Measurements from ENCODE around the gene KRT17. TPM values are rescaled to one million over a fixed set of nuclear protein-coding genes. Genes with fewer than 3 reads are reported as not detected.

The KRT17 gene
- total RNA-seq, 4 donors from 2014 or later, result 37.6 TPM; not detected in 3

GRCh38 chr17:41638194-41638593 is 13.8 kb upstream of the KRT17 start:
- in situ Hi-C loops (cut with MboI; ENCODE audit: low pct_ligation_motif_present in 1 of 4, low pct_unique_long_range_greater_than_20kb in 1 of 4, low sequenced_read_pairs in 3 of 4), result loop anchor here in 1 of 4 donors (25.0 kb wide), 1 partner anchor 726 kb away; no protein-coding TSS in a partner anchor
- Histone ChIP-seq H3K4me3 (no peak overlapping the region), H3K27me3 (no peaks in the 10 kb centered on the region), H3K27ac (no peak overlapping the region), H3K9me3 (no peaks in the 10 kb centered on the region), H3K36me3 (no peaks in the 10 kb centered on the region), H3K4me1 (peaks cover 0 to 8% (median 0%) of the 10 kb centered on the region in 4 donors)
- TF ChIP-seq EP300 (IDR thresholded peaks at IDR 0.05; ENCODE audit: low read depth) (no peak), POLR2AphosphoS5 (IDR thresholded peaks at IDR 0.05) (no peak)
- WGBS, 2 donors (ENCODE audit: low coverage in 1 of 2), result 41 to 43% methylated on average over 3 to 5 of the region's 5 CpGs
- intact Hi-C loops (cut with DNase I; ENCODE audit: low total_unique reads), result loop anchor here (10.0 kb wide), 1 partner anchor 723 kb away; no protein-coding TSS in a partner anchor
- no peak for DNase-seq

GRCh38 chr17:41636652-41637051 is 12.3 kb upstream of the KRT17 start:
- WGBS, 2 donors (ENCODE audit: low coverage in 1 of 2), result 87% methylated on average over 9 of the region's 9 CpGs; no CpG with 5 or more reads in 1 of the 2 donors
- Histone ChIP-seq H3K27ac (no peak overlapping the region), H3K4me1 (peaks cover 0 to 8% (median 0%) of the 10 kb centered on the region in 4 donors), H3K36me3 (no peaks in the 10 kb centered on the region), H3K27me3 (no peaks in the 10 kb centered on the region), H3K9me3 (no peaks in the 10 kb centered on the region), H3K4me3 (no peak overlapping the region)
- no peak for DNase-seq
- TF ChIP-seq POLR2A (IDR thresholded peaks at IDR 0.05), result no peak
- TF ChIP-seq CTCF (IDR thresholded peaks at IDR 0.05), result no peak
- no peak for TF ChIP-seq EP300 (IDR thresholded peaks at IDR 0.05; ENCODE audit: low read depth)
- no peak for TF ChIP-seq POLR2AphosphoS5 (IDR thresholded peaks at IDR 0.05)
- intact Hi-C loops (cut with DNase I; ENCODE audit: low total_unique reads), result loop anchor here (10.0 kb wide), 1 partner anchor 722 kb away; no protein-coding TSS in a partner anchor
- in situ Hi-C loops (cut with MboI; ENCODE audit: low pct_ligation_motif_present in 1 of 4, low pct_unique_long_range_greater_than_20kb in 1 of 4, low sequenced_read_pairs in 3 of 4), result loop anchor here in 1 of 4 donors (25.0 kb wide), 1 partner anchor 724 kb away; no protein-coding TSS in a partner anchor

GRCh38 chr17:41635121-41636097 is 11.0 kb upstream of the KRT17 start:
- TF ChIP-seq POLR2A (IDR thresholded peaks at IDR 0.05) (no peak), EP300 (IDR thresholded peaks at IDR 0.05; ENCODE audit: low read depth) (no peak), CTCF (IDR thresholded peaks at IDR 0.05) (no peak), POLR2AphosphoS5 (IDR thresholded peaks at IDR 0.05) (no peak)
- H3K36me3 ChIP-seq, result no peaks in the 10 kb centered on the region
- intact Hi-C loops (cut with DNase I; ENCODE audit: low total_unique reads), result loop anchor here (10.0 kb wide), 1 partner anchor 721 kb away; no protein-coding TSS in a partner anchor
- no peak for DNase-seq
- 30 to 31% methylated on average over 2 to 25 of the region's 28 CpGs for WGBS, 2 donors (ENCODE audit: low coverage in 1 of 2)
- in situ Hi-C loops (cut with MboI; ENCODE audit: low pct_ligation_motif_present in 1 of 4, low pct_unique_long_range_greater_than_20kb in 1 of 4, low sequenced_read_pairs in 3 of 4), result loop anchor here in 1 of 4 donors (25.0 kb wide), 1 partner anchor 723 kb away; no protein-coding TSS in a partner anchor
- H3K27ac ChIP-seq, result no peak overlapping the region
- no peak overlapping the region for H3K4me3 ChIP-seq
- H3K4me1 ChIP-seq, result peaks cover 0 to 8% (median 0%) of the 10 kb centered on the region in 4 donors
- H3K9me3 ChIP-seq, result no peaks in the 10 kb centered on the region
- no peaks in the 10 kb centered on the region for H3K27me3 ChIP-seq

GRCh38 chr17:41634639-41635038 is 10.3 kb upstream of the KRT17 start:
- peaks cover 0 to 8% (median 0%) of the 10 kb centered on the region in 4 donors for H3K4me1 ChIP-seq
- TF ChIP-seq EP300 (IDR thresholded peaks at IDR 0.05; ENCODE audit: low read depth) (no peak), CTCF (IDR thresholded peaks at IDR 0.05) (no peak), POLR2A (IDR thresholded peaks at IDR 0.05) (no peak), POLR2AphosphoS5 (IDR thresholded peaks at IDR 0.05) (no peak)
- H3K4me3 ChIP-seq, result no peak overlapping the region
- H3K27ac ChIP-seq, result no peak overlapping the region
- no peak for DNase-seq
- no peaks in the 10 kb centered on the region for H3K27me3 ChIP-seq
- H3K9me3 ChIP-seq, result no peaks in the 10 kb centered on the region
- intact Hi-C loops (cut with DNase I; ENCODE audit: low total_unique reads), result loop anchor here (10.0 kb wide), 1 partner anchor 720 kb away; no protein-coding TSS in a partner anchor
- in situ Hi-C loops (cut with MboI; ENCODE audit: low pct_ligation_motif_present in 1 of 4, low pct_unique_long_range_greater_than_20kb in 1 of 4, low sequenced_read_pairs in 3 of 4), result loop anchor here in 1 of 4 donors (25.0 kb wide), 1 partner anchor 722 kb away; no protein-coding TSS in a partner anchor
- H3K36me3 ChIP-seq, result no peaks in the 10 kb centered on the region
- WGBS, 2 donors (ENCODE audit: low coverage in 1 of 2), result 71 to 72% methylated on average over 2 to 7 of the region's 7 CpGs
